IPS-15b (cell line): Measurements from ENCODE around the gene AVEN.

Source experiments
- H3K27me3 ChIP-seq: one replicate; pipeline ENCODE4 v1.6.1; 2013; ENCODE audit warnings: low read length; ENCODE audit not compliant: control insufficient read depth, insufficient read depth
- H3K36me3 ChIP-seq: one replicate; pipeline ENCODE4 v1.6.1; 2013; ENCODE audit warnings: low read length; ENCODE audit not compliant: control insufficient read depth, insufficient read depth
- H3K4me1 ChIP-seq: one replicate; pipeline ENCODE4 v1.6.1; 2013; ENCODE audit warnings: mild to moderate bottlenecking, low read length; ENCODE audit not compliant: control insufficient read depth, insufficient read depth
- H3K4me3 ChIP-seq: one replicate; pipeline ENCODE4 v1.5.1; 2013; ENCODE audit warnings: low read depth, low read length
- H3K9ac ChIP-seq: one replicate; pipeline ENCODE4 v1.6.1; 2013; ENCODE audit warnings: low read depth, mild to moderate bottlenecking, low read length
- H3K9me3 ChIP-seq: one replicate; pipeline ENCODE4 v1.6.1; 2013; ENCODE audit warnings: mild to moderate bottlenecking, low read length; ENCODE audit not compliant: control insufficient read depth, insufficient read depth

AVEN gene

DNA sequence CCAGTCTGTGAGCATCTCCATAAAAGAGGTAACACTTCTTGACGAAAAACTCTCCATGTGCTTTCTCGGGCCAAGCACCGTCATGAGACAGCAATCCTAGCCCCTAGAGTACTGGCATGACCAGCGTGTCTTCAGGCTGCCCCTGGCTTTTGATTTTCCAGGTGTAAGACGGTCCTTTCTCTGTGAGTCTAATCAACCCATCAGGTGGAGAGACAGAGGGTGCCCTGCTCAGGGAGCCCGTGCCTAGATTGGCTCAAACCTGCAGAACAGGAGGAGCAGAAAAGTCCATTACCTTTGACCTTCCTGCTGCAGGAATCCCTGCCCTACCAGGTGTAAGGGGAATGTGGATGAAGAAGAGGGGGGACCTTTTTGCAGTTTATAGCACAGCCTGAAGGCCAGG, 180.2 kb downstream of the AVEN start:
- no peaks in the 10 kb centered on the region for H3K9me3 ChIP-seq

DNA sequence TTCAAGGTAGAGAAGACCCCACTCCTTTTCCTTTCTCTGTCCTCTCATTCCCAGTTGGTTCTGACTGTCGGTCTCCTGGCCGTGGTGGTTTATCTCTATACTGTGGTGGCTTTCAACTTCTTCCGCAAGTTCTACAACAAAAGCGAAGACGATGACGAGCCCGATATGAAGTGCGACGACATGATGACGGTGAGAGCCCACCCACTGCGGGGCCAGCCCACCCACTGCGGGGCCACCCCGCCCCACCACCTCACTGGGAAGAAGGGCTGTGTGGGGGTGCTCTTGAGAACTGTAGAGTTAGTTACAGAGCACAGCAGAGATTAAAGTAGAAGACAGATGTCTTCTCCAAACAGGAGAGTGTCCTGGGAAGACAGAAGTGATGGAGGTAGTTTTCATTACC, 181.3 kb downstream of the AVEN start:
- no peaks in the 10 kb centered on the region for H3K36me3 ChIP-seq

More for the DNA sequence above, 180.2 kb downstream of the AVEN start:
- Histone ChIP-seq H3K27me3 (no peaks in the 10 kb centered on the region), H3K9ac (no peak overlapping the region), H3K4me3 (no peak overlapping the region), H3K4me1 (peaks cover 3% of the 10 kb centered on the region), H3K36me3 (no peaks in the 10 kb centered on the region)

DNA sequence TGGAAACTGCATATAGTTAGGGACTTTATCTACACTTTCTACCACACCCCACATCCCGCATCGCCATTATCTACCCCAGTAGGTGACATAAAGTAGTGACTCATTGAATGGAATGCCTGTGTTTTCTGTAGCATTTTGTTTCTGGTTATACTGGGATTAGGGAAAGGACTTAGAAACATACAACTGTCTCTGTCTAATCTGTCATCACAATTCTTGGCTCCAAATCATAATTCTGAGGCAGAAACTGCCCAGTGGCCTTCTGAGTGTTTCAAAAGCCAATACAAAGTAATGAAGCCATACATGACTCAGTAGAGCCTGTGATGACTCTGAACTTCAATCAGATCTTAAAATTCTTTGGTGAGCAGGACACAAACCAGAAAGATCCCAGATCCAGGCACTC, 186.4 kb downstream of the AVEN start:
- Histone ChIP-seq H3K9ac (no peak overlapping the region), H3K4me3 (no peak overlapping the region), H3K9me3 (no peaks in the 10 kb centered on the region), H3K27me3 (no peaks in the 10 kb centered on the region), H3K36me3 (no peaks in the 10 kb centered on the region), H3K4me1 (no peaks in the 10 kb centered on the region)

More for the DNA sequence above, 181.3 kb downstream of the AVEN start:
- Histone ChIP-seq H3K9ac (no peak overlapping the region), H3K4me1 (peaks cover 3% of the 10 kb centered on the region), H3K27me3 (no peaks in the 10 kb centered on the region), H3K4me3 (no peak overlapping the region), H3K9me3 (no peaks in the 10 kb centered on the region)

- no peaks in the 10 kb centered on the region for H3K9me3 ChIP-seq
- H3K4me1 ChIP-seq: no peaks in the 10 kb centered on the region
- H3K9ac ChIP-seq: no peak overlapping the region
- H3K27me3 ChIP-seq: no peaks in the 10 kb centered on the region
- H3K4me3 ChIP-seq: no peak overlapping the region
- H3K36me3 ChIP-seq: no peaks in the 10 kb centered on the region
These were observed 186.9 kb downstream of the AVEN start for GRCh38 chr15:33852094-33852493.

- no peaks in the 10 kb centered on the region for H3K4me1 ChIP-seq
- H3K9me3 ChIP-seq: no peaks in the 10 kb centered on the region
- no peaks in the 10 kb centered on the region for H3K36me3 ChIP-seq
- H3K27me3 ChIP-seq: no peaks in the 10 kb centered on the region
- H3K9ac ChIP-seq: no peak overlapping the region
- no peak overlapping the region for H3K4me3 ChIP-seq
These were observed 187.9 kb downstream of the AVEN start for GRCh38 chr15:33851079-33851478.

- Histone ChIP-seq H3K4me1 (peaks cover 7% of the 10 kb centered on the region), H3K9me3 (no peaks in the 10 kb centered on the region), H3K36me3 (no peaks in the 10 kb centered on the region), H3K4me3 (no peak overlapping the region), H3K9ac (no peak overlapping the region), H3K27me3 (no peaks in the 10 kb centered on the region)
These were observed 191.0 kb downstream of the AVEN start for GRCh38 chr15:33848011-33848410.

DNA sequence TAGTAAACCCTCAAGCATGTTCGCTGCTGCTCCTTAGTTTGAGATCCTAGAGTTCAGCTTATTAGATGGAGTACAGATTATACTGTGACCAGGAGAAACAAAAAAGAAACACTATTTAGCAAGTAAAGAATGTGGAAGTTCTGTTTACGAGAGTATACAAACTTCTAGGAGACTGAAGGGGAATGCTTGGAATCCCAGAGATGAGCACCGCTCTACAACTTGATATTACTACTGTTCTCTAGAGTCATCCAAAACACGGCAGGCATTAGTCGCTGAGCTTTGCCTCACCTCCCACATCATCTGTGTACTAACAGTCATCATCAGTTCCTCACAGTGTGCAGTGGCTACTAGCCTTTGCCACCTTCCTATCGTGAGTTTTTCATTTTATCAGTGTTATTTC, 192.1 kb downstream of the AVEN start:
- H3K9me3 ChIP-seq: no peaks in the 10 kb centered on the region
- H3K27me3 ChIP-seq: no peaks in the 10 kb centered on the region
- H3K9ac ChIP-seq: no peak overlapping the region
- H3K36me3 ChIP-seq: no peaks in the 10 kb centered on the region
- peaks cover 7% of the 10 kb centered on the region for H3K4me1 ChIP-seq
- no peak overlapping the region for H3K4me3 ChIP-seq

DNA sequence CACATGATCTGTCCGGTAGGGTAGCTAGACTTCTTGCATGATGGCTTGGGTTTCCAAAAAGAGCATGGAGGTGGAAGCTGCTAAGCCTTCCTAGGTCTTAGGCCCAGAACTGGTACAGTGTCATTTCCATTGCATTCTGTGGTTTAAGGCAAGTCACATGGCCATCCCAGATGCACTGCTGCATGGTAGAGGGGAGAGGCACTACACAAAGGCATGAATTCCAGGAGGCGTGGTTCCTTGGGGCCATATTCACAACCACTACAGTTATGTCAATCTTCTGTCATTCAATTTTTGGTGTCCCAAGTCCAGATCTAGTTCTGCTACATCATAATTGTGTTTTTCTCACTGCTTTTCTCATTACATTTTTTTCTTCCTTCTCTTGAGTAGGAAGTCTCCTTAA, 192.9 kb downstream of the AVEN start:
- no peak overlapping the region for H3K9ac ChIP-seq

GRCh38 chr15:33844597-33844996, 194.4 kb downstream of the AVEN start:
- peaks cover 7% of the 10 kb centered on the region for H3K4me1 ChIP-seq
- H3K27me3 ChIP-seq: no peaks in the 10 kb centered on the region
- no peaks in the 10 kb centered on the region for H3K9me3 ChIP-seq
- H3K9ac ChIP-seq: no peak overlapping the region
- H3K4me3 ChIP-seq: no peak overlapping the region
- H3K36me3 ChIP-seq: no peaks in the 10 kb centered on the region

More for the DNA sequence above, 192.9 kb downstream of the AVEN start:
- no peak overlapping the region for H3K4me3 ChIP-seq
- peaks cover 7% of the 10 kb centered on the region for H3K4me1 ChIP-seq
- no peaks in the 10 kb centered on the region for H3K27me3 ChIP-seq
- H3K9me3 ChIP-seq: no peaks in the 10 kb centered on the region
- no peaks in the 10 kb centered on the region for H3K36me3 ChIP-seq

DNA sequence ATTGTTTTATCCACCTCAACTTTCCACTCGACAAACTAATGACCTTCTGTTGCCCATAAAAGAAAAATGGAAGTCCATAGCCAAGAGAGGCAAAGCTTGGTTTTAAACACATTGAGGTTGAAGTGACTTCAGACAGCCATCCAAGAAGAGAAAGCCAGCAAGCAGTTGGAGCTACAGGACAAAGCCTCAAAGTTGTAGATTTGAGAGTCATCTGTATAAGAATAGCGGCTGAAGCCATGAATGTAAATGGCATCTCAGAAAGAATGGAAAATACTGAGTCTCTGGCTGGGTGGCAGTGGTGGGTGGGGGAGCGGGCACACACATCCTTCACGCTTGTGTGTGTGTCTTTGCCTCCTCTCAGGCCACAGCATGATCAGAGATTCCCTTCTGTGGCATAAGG, 194.8 kb downstream of the AVEN start:
- Histone ChIP-seq H3K4me1 (peaks cover 7% of the 10 kb centered on the region), H3K4me3 (no peak overlapping the region), H3K9ac (no peak overlapping the region), H3K36me3 (no peaks in the 10 kb centered on the region), H3K27me3 (no peaks in the 10 kb centered on the region), H3K9me3 (no peaks in the 10 kb centered on the region)

GRCh38 chr15:33840615-33841014, 198.4 kb downstream of the AVEN start:
- Histone ChIP-seq H3K4me3 (no peak overlapping the region), H3K9ac (no peak overlapping the region), H3K27me3 (no peaks in the 10 kb centered on the region), H3K36me3 (no peaks in the 10 kb centered on the region), H3K9me3 (no peaks in the 10 kb centered on the region), H3K4me1 (peaks cover 7% of the 10 kb centered on the region)

DNA sequence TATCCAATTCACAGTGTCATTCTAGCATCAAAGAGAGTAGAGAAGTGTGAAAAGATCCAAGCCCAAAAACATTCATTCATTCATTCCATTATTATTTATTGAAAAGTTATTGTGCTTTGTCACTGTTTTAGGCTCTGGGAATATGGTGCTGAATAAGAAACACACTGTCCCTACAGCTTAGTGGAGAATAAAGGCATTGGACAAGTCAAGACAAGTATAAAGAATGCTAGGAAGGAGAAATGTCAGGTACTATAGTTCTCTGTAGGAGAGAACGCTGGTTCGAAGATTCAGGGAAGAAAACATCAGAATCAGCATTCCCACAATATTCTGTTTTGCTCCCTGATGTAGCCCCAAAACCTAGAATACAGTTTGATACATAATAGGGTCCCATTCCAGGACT, 199.5 kb downstream of the AVEN start:
- Histone ChIP-seq H3K9ac (no peak overlapping the region), H3K4me1 (peaks cover 15% of the 10 kb centered on the region), H3K4me3 (no peak overlapping the region), H3K27me3 (no peaks in the 10 kb centered on the region), H3K36me3 (no peaks in the 10 kb centered on the region), H3K9me3 (no peaks in the 10 kb centered on the region)

GRCh38 chr15:33837294-33837693, 201.7 kb downstream of the AVEN start:
- H3K9ac ChIP-seq: no peak overlapping the region
- no peaks in the 10 kb centered on the region for H3K9me3 ChIP-seq
- H3K4me3 ChIP-seq: no peak overlapping the region
- H3K4me1 ChIP-seq: peaks cover 9% of the 10 kb centered on the region
- no peaks in the 10 kb centered on the region for H3K27me3 ChIP-seq
- no peaks in the 10 kb centered on the region for H3K36me3 ChIP-seq
